HepG2 (cell line): Measurements from ENCODE around the gene HIBADH. TPM values are rescaled to one million over a fixed set of nuclear protein-coding genes. Genes with fewer than 3 reads are reported as not detected.

ENCODE experiments used
- ATAC-seq: fragments of 200-7000 bp; cut with Tn5 transposase; 3 replicates; pipeline ENCODE4 v1.9.1; 2020; ENCODE audit warnings: mild to moderate bottlenecking, moderate library complexity
- BruUV-seq: library from RNA; stranded (reverse); fragments of 400-500 nt; replicated peaks from 2 replicates; lab custom pipeline; 2021; lab: Mats Ljungman, UMichigan
- CTCF ChIA-PET: fragments of 300-600 bp; formaldehyde crosslinking; extraction: SDS; loops from one replicate; lab custom pipeline; 2021; ENCODE audit warnings: low total read pairs, inconsistent platforms, low intra/inter-chr PET ratio; lab: Yijun Ruan, JAX
- POLR2A ChIA-PET: fragments of 350-600 bp; sonication (Branson Sonifier 250); formaldehyde crosslinking; loops from one replicate; lab custom pipeline; 2020; ENCODE audit warnings: antibody characterized with exemption, inconsistent platforms; lab: Yijun Ruan, JAX
- DNase-seq: peaks from one replicate; pipeline ENCODE4 v3.0.0-alpha.2; 2015; ENCODE audit warnings: low spot score
- FAIRE-seq: peaks from 3 replicates; lab custom pipeline; 2011; peaks lifted over from hg19 to GRCh38; lab: Jason Lieb, UNC
- H2AFZ ChIP-seq: one replicate; pipeline ENCODE4 v1.6.1; 2011; ENCODE audit warnings: low read length, inconsistent platforms
- H3K27ac ChIP-seq: fragments of 300-600 bp; 3 replicates; pipeline ENCODE4 v1.8.0; 2011; ENCODE audit warnings: mixed run types, mild to moderate bottlenecking, mixed read lengths, low read length, inconsistent platforms; ENCODE audit not compliant: insufficient read depth; ENCODE audit errors: extremely low read length
- H3K27me3 ChIP-seq, 2 experiments: fragments of 200-600 bp in 1 of 2; 2 replicates in 1 of 2; 3 replicates in 1 of 2; pipeline versions ENCODE4 v1.6.0 to v1.8.0; 2011; ENCODE audit warnings: low read length in 2 of 2, mild to moderate bottlenecking in 2 of 2, moderate library complexity in 2 of 2, inconsistent platforms in 1 of 2; ENCODE audit not compliant: insufficient read depth in 2 of 2, control insufficient read depth in 1 of 2
- H3K36me3 ChIP-seq, 2 experiments: fragments of 200-600 bp in 1 of 2; replicated peaks in 1 of 2; 2 replicates in 1 of 2; 3 replicates in 1 of 2; pipeline versions ENCODE4 v1.5.1 to v1.8.0; 2011; ENCODE audit warnings: low read length in 2 of 2, inconsistent platforms in 1 of 2; ENCODE audit not compliant: insufficient read depth in 2 of 2, control insufficient read depth in 1 of 2
- H3K4me1 ChIP-seq: 2 replicates; pipeline ENCODE4 v1.5.1; 2012; ENCODE audit warnings: low read length, inconsistent platforms; ENCODE audit not compliant: insufficient read depth
- H3K4me2 ChIP-seq: 2 replicates; pipeline ENCODE4 v1.6.0; 2011; ENCODE audit warnings: low read depth, low read length, inconsistent platforms
- H3K4me3 ChIP-seq, 3 experiments: fragments of 200-600 bp in 1 of 3; sonication (generic), shearing (Covaris generic) in 1 of 3; replicated peaks in 1 of 3; 2 replicates each; pipeline ENCODE4 v1.5.1; 2011 to 2016; ENCODE audit warnings: low read length in 3 of 3, inconsistent platforms in 2 of 3, low read depth in 2 of 3, mild to moderate bottlenecking in 2 of 3, control low read depth in 1 of 3, mixed read lengths in 1 of 3; ENCODE audit not compliant: insufficient read depth in 1 of 3
- H3K79me2 ChIP-seq: one replicate; pipeline ENCODE4 v1.6.1; 2011; ENCODE audit warnings: low read length, inconsistent platforms; ENCODE audit not compliant: insufficient read depth
- H3K9ac ChIP-seq: 2 replicates; pipeline ENCODE4 v1.6.0; 2011; ENCODE audit warnings: mild to moderate bottlenecking, low read depth, low read length, inconsistent platforms; ENCODE audit not compliant: insufficient read depth
- H3K9me3 ChIP-seq: 2 replicates; pipeline ENCODE4 v1.5.1; 2012; ENCODE audit warnings: mild to moderate bottlenecking, low read length
- H4K20me1 ChIP-seq: 2 replicates; pipeline ENCODE4 v1.6.0; 2011; ENCODE audit warnings: inconsistent platforms, mild to moderate bottlenecking, low read length, moderate library complexity; ENCODE audit not compliant: insufficient read depth
- AHR ChIP-seq: IDR thresholded peaks from 2 replicates; pipeline ENCODE4 v1.6.1; 2018; ENCODE audit warnings: missing genetic modification reagents, missing compliant biosample characterization
- MAZ ChIP-seq, 2 experiments: sonication (generic) in 1 of 2; formaldehyde crosslinking in 1 of 2; IDR thresholded peaks; 2 replicates each; pipeline versions ENCODE4 v1.5.0 to v1.6.1; 2012 to 2020; ENCODE audit warnings: low read depth in 2 of 2, mild to moderate bottlenecking in 2 of 2, borderline replicate concordance in 1 of 2, improper control_type of control experiment in 1 of 2, low read length in 1 of 2, missing genetic modification reagents in 1 of 2, moderate library complexity in 1 of 2
- PITX1 ChIP-seq: sonication (generic); formaldehyde crosslinking; IDR thresholded peaks from 2 replicates; pipeline ENCODE4 v1.5.1; 2020; ENCODE audit warnings: mild to moderate bottlenecking, missing genetic modification reagents
- SMC3 ChIP-seq: IDR thresholded peaks from 2 replicates; pipeline ENCODE4 v1.6.1; 2011; ENCODE audit warnings: low read length, improper control_type of control experiment
- SNRNP70 ChIP-seq: fragments of 200-400 bp; formaldehyde crosslinking; IDR thresholded peaks from 2 replicates; pipeline ENCODE4 v1.6.1; 2017; ENCODE audit warnings: mild to moderate bottlenecking, low read depth, low read length, moderate library complexity
- SOX5 ChIP-seq: IDR thresholded peaks from 2 replicates; pipeline ENCODE4 v1.6.1; 2016; ENCODE audit warnings: borderline replicate concordance
- SRF ChIP-seq: IDR thresholded peaks from 2 replicates; pipeline ENCODE4 v1.6.1; 2011; ENCODE audit warnings: mild to moderate bottlenecking, low read depth, low read length, moderate library complexity
- TBX2 ChIP-seq: sonication (generic); formaldehyde crosslinking; IDR thresholded peaks from 2 replicates; pipeline ENCODE4 v1.5.0; 2020; ENCODE audit warnings: missing genetic modification reagents, mild to moderate bottlenecking, borderline replicate concordance
- ZNF431 ChIP-seq: sonication (generic); formaldehyde crosslinking; IDR thresholded peaks from 2 replicates; pipeline ENCODE4 v1.9.0; 2022; ENCODE audit warnings: missing genetic modification reagents, low read depth, mild to moderate bottlenecking, borderline replicate concordance
- ZUFSP ChIP-seq: sonication (generic); formaldehyde crosslinking; IDR thresholded peaks from 2 replicates; pipeline ENCODE4 v1.9.0; 2021; ENCODE audit warnings: missing genetic modification reagents, mild to moderate bottlenecking, borderline replicate concordance
- WGBS: methylation state at CpG from one replicate; pipeline ENCODE4 v1.1.6; 2017; ENCODE audit warnings: low lambda C conversion rate; 5-methylcytosine and 5-hydroxymethylcytosine counted together
- in situ Hi-C: cut with HindIII; loops from 2 replicates; pipeline ENCODE4 v1.10.0; 2017; ENCODE audit warnings: low pct_unique_long_range_greater_than_20kb; ENCODE audit not compliant: extremely low pct_ligation_motif_present
- intact Hi-C: fragments of 100-400 bp; cut with micrococcal nuclease; formaldehyde crosslinking; loops from one replicate; pipeline ENCODE4 v1.10.0; 2022; ENCODE audit not compliant: unreplicated experiment
- polyA plus RNA-seq, 8 experiments: library from polyadenylated mRNA; depleted of rRNA in 3 of 8; stranded (reverse) in 7 of 8; unstranded in 1 of 8; fragments of >200 nt; fragmentation: Illumina TruSeq in 4 of 8; extraction: Trizol in 4 of 8; gene quantifications; 2 replicates each; pipeline versions ENCODE4 v1.2.1 to v1.2.3, GENCODE V29; 2011 to 2016; ENCODE audit warnings: low read depth in 4 of 8, missing spikeins in 1 of 8, mixed read lengths in 1 of 8; ENCODE audit not compliant: insufficient read depth in 1 of 8
- total RNA-seq, 5 experiments: library from RNA; depleted of rRNA; stranded (reverse); fragments of >200 nt; fragmentation: Illumina TruSeq; extraction: Trizol; gene quantifications; 2 replicates each; pipeline ENCODE4 v1.2.3, GENCODE V29; 2016; ENCODE audit warnings: low read depth in 1 of 5
- TF ChIP-seq, protein P1 (sequence below): sonication (generic); formaldehyde crosslinking; IDR thresholded peaks from 2 replicates; pipeline ENCODE4 v1.5.1; 2020; ENCODE audit warnings: mild to moderate bottlenecking, missing genetic modification reagents, moderate library complexity

The HIBADH gene
- total and polyA plus RNA-seq, 2 of the 13 experiments (the other 11 are each of a cell fraction or from before 2014, with no cell fraction given), result 49.9 to 59.5 TPM

DNA sequence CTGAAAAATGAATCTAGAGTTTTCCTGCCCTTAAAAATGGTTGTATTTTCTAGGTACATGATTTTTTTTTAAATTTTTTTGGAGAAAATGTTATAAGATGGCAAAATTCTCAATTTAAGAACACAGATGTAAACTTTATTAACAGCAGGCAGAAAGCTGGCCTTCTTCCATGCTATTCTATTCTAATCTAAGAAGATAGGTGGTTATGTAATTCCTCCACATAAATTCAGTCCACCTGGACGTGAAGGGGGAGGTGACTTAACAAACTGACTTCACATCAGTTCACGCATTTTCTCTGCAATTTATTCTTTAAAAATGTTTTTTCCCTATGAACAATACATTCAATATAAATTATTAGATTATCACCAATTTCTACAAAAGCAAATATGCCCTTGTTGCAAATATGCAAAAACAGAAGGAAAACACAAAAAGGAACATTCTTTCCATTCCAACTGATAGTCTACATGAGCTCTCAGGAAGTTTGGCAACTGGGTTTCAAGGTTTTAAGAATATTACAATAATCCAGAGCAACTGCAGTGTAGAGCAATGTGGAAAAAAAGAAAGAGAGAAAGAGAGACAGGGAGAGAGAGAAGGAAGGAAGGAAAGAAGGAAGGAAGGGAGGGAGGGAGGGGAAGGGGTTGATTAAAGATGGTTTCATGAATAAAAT lies 76.8 kb downstream of the HIBADH start:
- no peaks in the 10 kb centered on the region; a peak in 1 of 5 replicates for H3K36me3 ChIP-seq
- no peak overlapping the region for H3K4me2 ChIP-seq
- POLR2A ChIA-PET, result no interaction called here
- TF ChIP-seq SNRNP70, result no peak
- TF ChIP-seq AHR, result no peak
- TF ChIP-seq MAZ (IDR thresholded peaks at IDR 0.05; ENCODE audit: borderline replicate concordance, low read depth, low read length), result no peak
- TF ChIP-seq MAZ (CRISPR knock-in tag; IDR thresholded peaks at IDR 0.05; ENCODE audit: low read depth), result no peak
- no peak for TF ChIP-seq ZUFSP
- no peak for TF ChIP-seq SMC3
- TF ChIP-seq, protein P1, sequence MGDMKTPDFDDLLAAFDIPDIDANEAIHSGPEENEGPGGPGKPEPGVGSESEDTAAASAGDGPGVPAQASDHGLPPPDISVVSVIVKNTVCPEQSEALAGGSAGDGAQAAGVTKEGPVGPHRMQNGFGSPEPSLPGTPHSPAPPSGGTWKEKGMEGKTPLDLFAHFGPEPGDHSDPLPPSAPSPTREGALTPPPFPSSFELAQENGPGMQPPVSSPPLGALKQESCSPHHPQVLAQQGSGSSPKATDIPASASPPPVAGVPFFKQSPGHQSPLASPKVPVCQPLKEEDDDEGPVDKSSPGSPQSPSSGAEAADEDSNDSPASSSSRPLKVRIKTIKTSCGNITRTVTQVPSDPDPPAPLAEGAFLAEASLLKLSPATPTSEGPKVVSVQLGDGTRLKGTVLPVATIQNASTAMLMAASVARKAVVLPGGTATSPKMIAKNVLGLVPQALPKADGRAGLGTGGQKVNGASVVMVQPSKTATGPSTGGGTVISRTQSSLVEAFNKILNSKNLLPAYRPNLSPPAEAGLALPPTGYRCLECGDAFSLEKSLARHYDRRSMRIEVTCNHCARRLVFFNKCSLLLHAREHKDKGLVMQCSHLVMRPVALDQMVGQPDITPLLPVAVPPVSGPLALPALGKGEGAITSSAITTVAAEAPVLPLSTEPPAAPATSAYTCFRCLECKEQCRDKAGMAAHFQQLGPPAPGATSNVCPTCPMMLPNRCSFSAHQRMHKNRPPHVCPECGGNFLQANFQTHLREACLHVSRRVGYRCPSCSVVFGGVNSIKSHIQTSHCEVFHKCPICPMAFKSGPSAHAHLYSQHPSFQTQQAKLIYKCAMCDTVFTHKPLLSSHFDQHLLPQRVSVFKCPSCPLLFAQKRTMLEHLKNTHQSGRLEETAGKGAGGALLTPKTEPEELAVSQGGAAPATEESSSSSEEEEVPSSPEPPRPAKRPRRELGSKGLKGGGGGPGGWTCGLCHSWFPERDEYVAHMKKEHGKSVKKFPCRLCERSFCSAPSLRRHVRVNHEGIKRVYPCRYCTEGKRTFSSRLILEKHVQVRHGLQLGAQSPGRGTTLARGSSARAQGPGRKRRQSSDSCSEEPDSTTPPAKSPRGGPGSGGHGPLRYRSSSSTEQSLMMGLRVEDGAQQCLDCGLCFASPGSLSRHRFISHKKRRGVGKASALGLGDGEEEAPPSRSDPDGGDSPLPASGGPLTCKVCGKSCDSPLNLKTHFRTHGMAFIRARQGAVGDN (CRISPR knock-in tag), result no peak
- no peak for TF ChIP-seq ZNF431 (CRISPR knock-in tag)
- no peak for TF ChIP-seq SRF
- TF ChIP-seq SOX5 (CRISPR knock-in tag), result no peak
- TF ChIP-seq PITX1 (CRISPR knock-in tag), result no peak
- no peak for TF ChIP-seq TBX2 (CRISPR knock-in tag)
- DNase-seq (no peak), ATAC-seq (no peak), FAIRE-seq (no peak)
- in situ Hi-C loops (no loop called here), intact Hi-C loops (no loop called here)
- BruUV-seq, result no TSS peak
- H3K9me3 ChIP-seq, result no peaks in the 10 kb centered on the region
- CTCF ChIA-PET, result no interaction called here
- no peaks in the 10 kb centered on the region for H3K4me1 ChIP-seq
- no peak overlapping the region for H3K9ac ChIP-seq
- H3K27me3 ChIP-seq, result no peaks in the 10 kb centered on the region
- no peak overlapping the region for H3K4me3 ChIP-seq
- 49% methylated on average over 2 of the region's 2 CpGs for WGBS
- H3K27ac ChIP-seq, result no peak overlapping the region
- no peaks in the 10 kb centered on the region for H4K20me1 ChIP-seq
- H3K79me2 ChIP-seq, result no peaks in the 10 kb centered on the region
- H2AFZ ChIP-seq, result no peak overlapping the region
